Measurements from ENCODE around the gene PEAR1.

DNA sequence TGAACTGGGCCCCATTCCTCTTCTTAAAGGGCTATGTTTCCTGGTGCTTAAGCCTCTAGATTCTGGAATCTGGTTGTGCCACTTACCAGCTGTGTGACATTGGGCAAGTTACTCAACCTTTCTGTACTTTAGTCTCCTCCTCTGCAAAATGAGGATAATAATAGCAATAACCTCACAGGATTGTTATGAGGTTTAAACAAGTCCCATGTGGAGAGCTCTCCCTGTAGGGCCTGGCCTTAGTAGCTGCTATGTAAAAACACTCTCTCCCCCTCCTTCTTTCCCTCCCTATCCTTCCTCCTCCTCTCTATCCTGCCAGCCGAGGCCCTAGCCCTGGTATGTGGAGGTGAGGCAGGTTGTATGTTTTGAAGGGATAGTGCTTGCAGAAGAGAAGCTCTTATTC is 8.2 kb upstream of the PEAR1 start:
- TF ChIP-seq, protein P1, sequence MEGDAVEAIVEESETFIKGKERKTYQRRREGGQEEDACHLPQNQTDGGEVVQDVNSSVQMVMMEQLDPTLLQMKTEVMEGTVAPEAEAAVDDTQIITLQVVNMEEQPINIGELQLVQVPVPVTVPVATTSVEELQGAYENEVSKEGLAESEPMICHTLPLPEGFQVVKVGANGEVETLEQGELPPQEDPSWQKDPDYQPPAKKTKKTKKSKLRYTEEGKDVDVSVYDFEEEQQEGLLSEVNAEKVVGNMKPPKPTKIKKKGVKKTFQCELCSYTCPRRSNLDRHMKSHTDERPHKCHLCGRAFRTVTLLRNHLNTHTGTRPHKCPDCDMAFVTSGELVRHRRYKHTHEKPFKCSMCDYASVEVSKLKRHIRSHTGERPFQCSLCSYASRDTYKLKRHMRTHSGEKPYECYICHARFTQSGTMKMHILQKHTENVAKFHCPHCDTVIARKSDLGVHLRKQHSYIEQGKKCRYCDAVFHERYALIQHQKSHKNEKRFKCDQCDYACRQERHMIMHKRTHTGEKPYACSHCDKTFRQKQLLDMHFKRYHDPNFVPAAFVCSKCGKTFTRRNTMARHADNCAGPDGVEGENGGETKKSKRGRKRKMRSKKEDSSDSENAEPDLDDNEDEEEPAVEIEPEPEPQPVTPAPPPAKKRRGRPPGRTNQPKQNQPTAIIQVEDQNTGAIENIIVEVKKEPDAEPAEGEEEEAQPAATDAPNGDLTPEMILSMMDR (IDR thresholded peaks at IDR 0.05), result no peak
- TF ChIP-seq POLR2AphosphoS5 (IDR thresholded peaks at IDR 0.05; ENCODE audit: insufficient read depth in 1 of 2, low read depth in 1 of 2), result no peak
